ENCODE measurements around the gene L3MBTL4.
"Not testable (repeated sequence)": the region's sequence is repeated elsewhere in the genome, so short reads cannot be mapped to it uniquely, and the experiment has no call there.

The L3MBTL4 gene

GRCh38 chr18:6414723-6415417 is at the start of gene L3MBTL4:
TSS of gene L3MBTL4 (minus strand) at chr18:6414911. CDS start at chr18:6311625, 103,286 bp downstream.
- no peak for DNase-seq

- no peak for DNase-seq
Measured at GRCh38 chr18:6452194-6452593, 37.5 kb upstream of the L3MBTL4 start.

GRCh38 chr18:6449213-6449612 is 34.5 kb upstream of the L3MBTL4 start:
- DNase-seq: no peak

GRCh38 chr18:6444466-6445228 is 29.9 kb upstream of the L3MBTL4 start:
- no peak for DNase-seq

GRCh38 chr18:6441200-6441599 is 26.5 kb upstream of the L3MBTL4 start:
- no peak for DNase-seq

- no peak for DNase-seq
Measured at GRCh38 chr18:6437937-6438818, 23.5 kb upstream of the L3MBTL4 start.

GRCh38 chr18:6435731-6436130 is 21.0 kb upstream of the L3MBTL4 start:
- no peak for DNase-seq

- DNase-seq: no peak
Measured at GRCh38 chr18:6434987-6435709, 20.4 kb upstream of the L3MBTL4 start.

GRCh38 chr18:6434481-6434880 is 19.8 kb upstream of the L3MBTL4 start:
- DNase-seq: no peak

GRCh38 chr18:6431659-6432318 is 17.1 kb upstream of the L3MBTL4 start:
- DNase-seq: no peak

- no peak for DNase-seq
Measured at GRCh38 chr18:6428851-6429395, 14.2 kb upstream of the L3MBTL4 start.

GRCh38 chr18:6427286-6427685 is 12.6 kb upstream of the L3MBTL4 start:
- DNase-seq: no peak

- no peak for DNase-seq
Measured at GRCh38 chr18:6423289-6423688, 8.6 kb upstream of the L3MBTL4 start.

- DNase-seq: no peak
Measured at GRCh38 chr18:6414118-6414722, 491 bp downstream of the L3MBTL4 start.

- no peak for DNase-seq
Measured at GRCh38 chr18:6413579-6414117, 1.1 kb downstream of the L3MBTL4 start.

GRCh38 chr18:6412933-6413472 is 1.7 kb downstream of the L3MBTL4 start:
- DNase-seq: no peak

GRCh38 chr18:6411382-6411781 is 3.3 kb downstream of the L3MBTL4 start:
- DNase-seq: no peak

GRCh38 chr18:6409933-6410332 is 4.8 kb downstream of the L3MBTL4 start:
- DNase-seq: no peak

- DNase-seq: not testable (repeated sequence)
Measured at GRCh38 chr18:6408543-6408942, 6.2 kb downstream of the L3MBTL4 start.

- no peak for DNase-seq
Measured at GRCh38 chr18:6406910-6407470, 7.7 kb downstream of the L3MBTL4 start.
